NT2/D1 (cell line): Measurements from ENCODE around the gene PIGS.

Experiments used
- SUZ12 ChIP-seq: IDR thresholded peaks from 2 replicates; pipeline ENCODE4 v1.6.1; 2011; ENCODE audit not compliant: insufficient read length, insufficient read depth; ENCODE audit errors: extremely low read depth
- YY1 ChIP-seq: IDR thresholded peaks from 2 replicates; pipeline ENCODE4 v1.6.1; 2011; ENCODE audit not compliant: insufficient read length, insufficient read depth
- ZNF274 ChIP-seq: IDR thresholded peaks from 2 replicates; pipeline ENCODE4 v1.6.1; 2011; ENCODE audit warnings: mild to moderate bottlenecking, low read depth, low read length

DNA sequence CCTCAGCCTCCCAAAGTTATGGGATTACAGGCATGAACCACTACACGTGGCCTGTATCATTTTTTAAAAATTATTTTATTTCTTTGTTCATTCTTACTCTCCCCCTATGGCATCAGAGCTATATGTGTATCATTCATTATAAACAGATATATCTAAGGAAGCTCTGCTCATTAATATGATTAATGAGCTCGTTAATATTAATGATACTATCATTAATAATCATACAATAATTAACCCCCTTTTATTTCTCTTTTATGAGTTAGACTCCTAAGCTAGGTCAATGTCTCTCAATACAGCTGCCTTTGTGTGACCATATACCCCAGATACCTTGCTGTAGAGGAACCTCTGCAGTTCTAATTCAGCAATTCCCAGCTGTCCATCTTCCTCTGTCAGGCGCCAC is 47.1 kb upstream of the PIGS start:
- no peak for TF ChIP-seq SUZ12
- no peak for TF ChIP-seq YY1
- no peak for TF ChIP-seq ZNF274
